ENCODE measurements around the gene ADGRF3.
"Not testable (repeated sequence)": the region's sequence is repeated elsewhere in the genome, so short reads cannot be mapped to it uniquely, and the experiment has no call there.

ADGRF3 gene

DNA sequence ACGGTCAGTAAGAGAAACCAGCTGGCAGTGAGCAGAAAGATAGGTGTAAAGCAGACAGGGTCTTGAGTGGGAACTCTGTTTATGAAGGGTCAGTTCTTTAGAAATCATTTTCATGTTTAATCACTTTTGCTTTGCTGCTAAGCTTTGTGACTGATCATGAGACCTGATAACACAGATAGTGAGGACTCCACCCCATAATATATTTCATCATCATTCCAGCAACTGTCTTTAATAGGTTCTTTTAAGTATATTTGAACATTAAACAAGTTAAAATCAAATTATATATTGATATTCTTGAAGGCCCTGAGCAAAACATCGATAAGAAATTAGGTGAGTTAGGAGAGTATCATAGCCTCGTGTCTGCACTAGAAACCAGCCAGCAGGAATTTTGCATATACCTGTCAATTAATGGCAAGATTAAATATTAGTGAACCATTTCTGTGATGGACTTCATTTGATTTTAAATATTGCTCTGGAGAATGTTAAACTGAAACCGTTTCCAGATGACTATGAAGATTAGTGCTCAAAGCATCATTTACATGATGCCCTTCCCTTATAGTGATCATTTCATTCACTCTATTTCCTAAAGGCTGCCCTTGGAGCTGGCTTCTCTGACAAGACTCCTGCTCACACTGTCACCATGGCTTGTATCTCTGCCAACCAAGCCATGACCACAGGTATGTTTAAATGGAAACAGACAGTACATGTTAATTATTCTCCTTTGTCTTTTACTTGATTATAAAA is 69.9 kb downstream of the ADGRF3 start:
- no peak for DNase-seq

DNA sequence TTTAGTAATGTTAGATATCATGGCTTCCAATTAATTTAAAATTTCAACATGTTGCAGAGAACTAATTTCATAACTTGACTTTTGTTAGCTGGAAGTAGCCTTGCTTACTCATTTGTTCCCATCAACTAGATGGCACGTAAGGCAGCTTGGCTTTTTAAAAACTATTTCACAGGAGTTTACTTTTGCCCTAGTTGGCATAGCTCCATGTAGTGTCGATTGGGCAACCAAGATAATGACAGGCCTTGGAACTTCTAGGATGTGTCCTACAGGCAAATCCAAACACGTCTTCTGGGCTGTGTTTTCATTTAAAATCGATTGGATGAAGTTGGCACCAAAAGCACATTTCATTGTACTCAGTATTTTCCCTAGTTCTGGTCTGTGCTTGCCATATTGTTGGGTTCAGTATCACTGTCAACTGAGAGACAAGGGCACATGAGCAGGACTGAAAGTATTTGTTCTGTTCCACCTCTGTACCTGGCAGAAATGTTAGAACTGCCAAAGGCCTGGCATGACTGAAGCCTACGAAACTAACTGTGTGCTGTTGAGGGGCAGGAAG is 72.5 kb downstream of the ADGRF3 start:
- no peak for DNase-seq

DNA sequence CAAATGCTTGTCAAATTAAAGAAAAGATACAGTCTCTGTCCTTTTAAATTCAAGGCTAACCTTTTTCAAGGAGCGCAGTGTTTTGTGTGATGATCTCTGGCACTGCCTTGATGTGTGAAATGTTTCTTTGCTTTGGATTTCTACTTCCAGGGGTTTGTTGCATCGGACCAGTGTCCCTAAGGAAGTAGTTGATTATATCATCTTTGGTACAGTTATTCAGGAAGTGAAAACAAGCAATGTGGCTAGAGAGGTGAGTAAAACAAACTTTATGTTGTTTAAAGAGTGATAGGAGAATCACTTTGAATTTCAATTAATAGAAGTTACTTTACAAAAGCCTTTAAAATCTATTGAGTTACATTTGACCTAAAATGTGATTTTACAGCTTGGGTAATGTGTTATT is 73.1 kb downstream of the ADGRF3 start:
- DNase-seq, result no peak

DNA sequence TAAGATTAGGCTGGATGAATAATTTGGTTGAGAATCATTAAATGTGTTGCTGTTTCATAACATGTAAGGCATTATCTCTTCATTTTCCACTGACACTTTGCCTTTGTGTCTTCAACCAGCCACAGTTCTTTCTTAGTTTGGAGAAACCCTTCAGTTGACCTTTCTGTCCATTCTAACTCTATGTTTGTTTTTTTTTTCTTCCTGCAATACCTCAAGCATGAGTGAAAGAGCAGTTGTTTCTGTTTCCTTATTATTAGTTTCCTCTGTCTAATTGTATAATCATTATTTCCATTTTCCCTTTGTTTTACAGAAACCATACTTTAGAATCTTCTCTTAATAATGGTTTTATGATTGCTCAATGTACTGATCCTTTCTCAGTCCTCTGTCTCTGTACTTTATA is 76.2 kb downstream of the ADGRF3 start:
- no peak for DNase-seq

DNA sequence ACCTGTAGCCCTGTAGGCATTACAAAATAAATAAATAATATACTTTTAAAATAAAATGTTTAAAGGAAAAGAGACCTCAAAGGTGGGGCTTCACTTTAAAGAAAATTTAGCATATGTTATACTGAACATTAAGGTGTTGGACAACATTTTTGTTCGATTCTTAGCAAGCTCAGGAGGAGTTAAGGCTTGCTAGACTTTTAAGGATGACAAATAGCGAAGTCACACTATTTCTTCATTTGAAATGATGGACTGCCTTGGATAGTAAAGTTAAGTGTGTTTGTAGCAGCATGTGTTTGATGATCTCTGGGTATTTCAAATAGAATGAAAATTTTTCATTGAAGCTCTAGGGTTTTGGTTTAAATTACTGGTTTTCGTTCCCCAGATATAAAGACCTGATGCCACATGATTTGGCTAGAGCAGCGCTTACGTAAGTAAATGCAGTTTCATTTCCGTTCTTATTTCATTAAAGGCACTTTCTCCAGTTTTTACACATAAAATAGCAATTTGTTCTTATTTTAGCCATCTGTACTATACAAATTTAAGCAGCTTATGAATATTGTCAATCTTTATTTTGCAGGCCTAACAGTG is 76.9 kb downstream of the ADGRF3 start:
- no peak for DNase-seq

DNA sequence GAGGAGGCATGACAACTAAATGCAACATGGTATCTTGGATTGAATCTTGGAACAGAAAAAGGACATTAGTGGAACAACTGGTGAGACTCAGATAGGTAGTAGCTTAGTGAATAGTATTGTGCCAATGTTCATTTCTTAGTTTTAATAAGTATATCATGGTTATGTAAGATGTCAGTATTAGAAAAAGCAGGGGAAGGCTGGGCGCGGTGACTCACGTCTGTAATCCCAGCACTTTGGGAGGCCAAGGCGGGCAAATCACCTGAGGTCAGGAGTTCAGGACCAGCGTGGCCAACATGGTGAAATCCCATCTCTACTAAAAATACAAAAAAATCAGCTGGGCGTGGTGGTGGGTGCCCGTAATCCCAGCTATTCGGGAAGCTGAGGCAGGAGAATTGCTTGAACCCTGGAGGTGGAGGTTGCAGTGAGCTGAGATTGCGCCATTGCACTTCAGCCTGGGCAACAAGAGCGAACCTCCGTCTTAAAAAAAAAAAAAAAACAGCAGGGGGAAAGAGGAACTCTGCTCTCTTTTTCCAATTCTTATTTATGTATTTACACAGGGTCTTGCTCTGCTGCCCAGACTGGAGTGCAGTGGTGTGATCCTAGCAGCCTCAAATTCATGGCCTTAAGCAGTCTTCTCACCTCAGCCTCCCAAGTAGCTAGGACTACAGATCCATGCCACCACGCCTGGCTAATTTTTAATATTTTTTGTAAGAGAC is 77.8 kb downstream of the ADGRF3 start:
- DNase-seq, result not testable (repeated sequence)

DNA sequence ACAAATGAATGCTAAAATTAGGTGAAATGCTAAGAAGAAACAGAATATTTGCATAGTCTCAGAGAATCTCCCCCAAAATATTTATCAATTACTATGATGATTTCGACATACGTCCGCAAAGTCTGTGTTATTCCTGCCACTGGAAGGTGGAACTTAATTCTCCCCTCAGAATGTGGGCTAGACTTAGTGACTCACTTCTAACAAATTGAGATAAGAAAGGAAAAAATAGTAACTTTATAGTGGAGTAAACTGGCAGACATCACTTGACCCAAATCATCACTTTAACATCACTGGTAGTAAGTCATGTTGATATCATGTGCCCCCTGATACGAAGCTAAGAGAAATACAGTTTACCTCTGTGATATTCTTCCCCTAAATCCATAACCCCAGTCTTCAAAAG is 78.4 kb downstream of the ADGRF3 start:
- no peak for DNase-seq

DNA sequence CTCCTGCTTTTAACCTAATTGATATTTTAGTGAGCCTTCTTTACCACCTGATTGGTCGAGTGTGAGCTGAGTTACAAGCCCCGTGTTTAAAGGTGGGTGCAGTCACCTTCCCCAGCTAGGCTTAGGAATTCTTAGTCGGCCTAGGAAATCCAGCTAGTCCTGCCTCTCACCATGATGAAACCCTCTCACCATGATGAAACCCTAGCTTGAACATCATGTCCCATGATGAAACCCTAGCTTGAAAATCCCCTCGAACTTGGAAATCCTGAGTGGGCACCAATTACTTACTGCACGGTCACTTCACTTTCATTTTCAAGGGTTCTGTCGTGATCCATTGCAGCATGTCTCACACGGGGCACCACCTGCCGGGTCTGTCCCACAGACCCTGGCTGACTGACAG is 87.8 kb downstream of the ADGRF3 start:
- not testable (repeated sequence) for DNase-seq
